Erythroblast (primary cell): ENCODE results near the gene LRP1.
"Not testable (repeated sequence)": the region's sequence is repeated elsewhere in the genome, so short reads cannot be mapped to it uniquely, and the experiment has no call there.

Experiments used
- GATA1 ChIP-seq: IDR thresholded peaks from 2 replicates; pipeline ENCODE4 v1.6.1; 2011; ENCODE audit warnings: low read depth, mild to moderate bottlenecking, control low read depth, low read length, moderate library complexity
- POLR2A ChIP-seq: IDR thresholded peaks from 2 replicates; pipeline ENCODE4 v1.6.1; 2011; ENCODE audit warnings: mild to moderate bottlenecking, low read length

DNA sequence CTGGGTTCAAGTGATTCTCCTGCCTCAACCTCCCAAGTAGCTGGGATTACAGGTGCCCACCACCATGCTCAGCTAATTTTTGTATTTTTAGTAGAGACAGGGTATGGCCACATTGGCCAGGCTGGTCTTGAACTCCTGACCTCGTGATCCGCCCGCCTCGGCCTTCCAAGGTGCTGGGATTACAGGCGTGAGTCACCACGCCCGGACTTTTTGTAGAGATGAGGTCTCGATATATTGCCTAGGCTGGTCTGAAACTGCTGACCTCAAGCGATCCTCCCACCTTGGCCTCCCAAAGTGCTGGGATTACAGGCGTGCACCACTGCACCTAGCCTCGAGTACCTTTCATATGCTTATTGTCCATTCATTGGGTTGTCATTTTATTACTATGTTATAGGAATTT, 7.6 kb upstream of the LRP1 start:
- TF ChIP-seq POLR2A, GATA1: not testable (repeated sequence)
